ENCODE data around the gene PHF21A. TPM values are rescaled to one million over a fixed set of nuclear protein-coding genes. Genes with fewer than 3 reads are reported as not detected.
A peak's percentile ranks its signal among the peaks of the same experiment; 100 is the strongest.

The PHF21A gene
- total RNA-seq, 1 experiment from 2014 or later = 29.4 TPM

DNA sequence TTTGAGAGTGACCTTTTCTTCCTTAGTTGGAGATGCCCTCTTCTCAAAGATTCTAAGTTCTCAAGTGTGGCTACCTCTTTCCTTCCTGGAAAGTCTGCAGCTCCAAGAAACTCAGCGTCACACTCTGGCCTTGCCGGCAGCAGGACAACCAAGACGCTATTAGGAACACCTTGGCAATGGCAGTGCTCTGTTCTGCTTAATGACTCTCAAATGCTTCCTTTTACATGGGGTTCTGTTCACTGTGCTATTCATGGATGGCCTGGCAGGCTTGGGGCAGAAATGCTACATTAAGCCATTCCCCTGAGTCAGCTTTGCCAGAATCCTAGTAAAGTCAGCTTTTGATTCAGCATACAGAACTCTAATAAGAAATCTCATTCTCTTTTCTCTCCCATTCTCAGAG, 172.9 kb downstream of the PHF21A start (continued):
- TF ChIP-seq MYBL2 (CRISPR knock-in tag; IDR thresholded peaks at IDR 0.05) = no peak
- TF ChIP-seq GABPB1 (CRISPR knock-in tag; IDR thresholded peaks at IDR 0.05) = no peak
- TF ChIP-seq MXD4 (CRISPR knock-in tag; IDR thresholded peaks at IDR 0.05; ENCODE audit: borderline replicate concordance) = no peak
- no peak for TF ChIP-seq KAT7 (CRISPR knock-in tag; IDR thresholded peaks at IDR 0.05; ENCODE audit: borderline replicate concordance)
- TF ChIP-seq ETV6 (CRISPR knock-in tag; IDR thresholded peaks at IDR 0.05) = no peak

DNA sequence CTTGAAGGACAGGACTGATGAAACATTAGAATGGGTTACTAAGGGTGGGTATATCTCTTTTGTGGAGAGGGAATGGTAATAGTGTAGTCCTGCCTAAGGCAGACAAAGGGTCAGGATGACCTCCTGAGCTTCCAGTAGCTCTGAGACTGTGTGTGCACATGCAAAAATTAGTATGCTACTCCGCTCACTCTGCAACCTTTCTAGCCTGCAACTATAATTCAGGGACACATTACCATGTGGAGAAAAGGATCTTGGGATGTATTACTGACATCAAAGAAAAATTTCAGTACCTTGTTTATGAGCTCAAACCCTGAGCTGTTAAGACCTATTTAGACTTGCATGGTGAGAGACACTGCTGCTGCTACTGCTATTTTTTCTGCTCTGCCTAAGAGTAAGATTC, 173.4 kb downstream of the PHF21A start:
- CTCF ChIA-PET = interaction anchor here (0.9 to 1.1 kb wide), 2 partner anchors 17 to 59 kb away, joined by 3 to 4 read pairs; no protein-coding TSS in a partner anchor
- Mint-ChIP-seq H3K27ac (no peak overlapping the region), H3K9me3 (no peaks in the 10 kb centered on the region), H3K36me3 (peaks cover 27% of the 10 kb centered on the region), H3K4me1 (no peaks in the 10 kb centered on the region), H3K4me3 (no peak overlapping the region), H3K27me3 (ENCODE audit: low read depth) (no peaks in the 10 kb centered on the region)
- no peak for TF ChIP-seq TEAD1 (CRISPR knock-in tag; IDR thresholded peaks at IDR 0.05)
- TF ChIP-seq, protein P1, sequence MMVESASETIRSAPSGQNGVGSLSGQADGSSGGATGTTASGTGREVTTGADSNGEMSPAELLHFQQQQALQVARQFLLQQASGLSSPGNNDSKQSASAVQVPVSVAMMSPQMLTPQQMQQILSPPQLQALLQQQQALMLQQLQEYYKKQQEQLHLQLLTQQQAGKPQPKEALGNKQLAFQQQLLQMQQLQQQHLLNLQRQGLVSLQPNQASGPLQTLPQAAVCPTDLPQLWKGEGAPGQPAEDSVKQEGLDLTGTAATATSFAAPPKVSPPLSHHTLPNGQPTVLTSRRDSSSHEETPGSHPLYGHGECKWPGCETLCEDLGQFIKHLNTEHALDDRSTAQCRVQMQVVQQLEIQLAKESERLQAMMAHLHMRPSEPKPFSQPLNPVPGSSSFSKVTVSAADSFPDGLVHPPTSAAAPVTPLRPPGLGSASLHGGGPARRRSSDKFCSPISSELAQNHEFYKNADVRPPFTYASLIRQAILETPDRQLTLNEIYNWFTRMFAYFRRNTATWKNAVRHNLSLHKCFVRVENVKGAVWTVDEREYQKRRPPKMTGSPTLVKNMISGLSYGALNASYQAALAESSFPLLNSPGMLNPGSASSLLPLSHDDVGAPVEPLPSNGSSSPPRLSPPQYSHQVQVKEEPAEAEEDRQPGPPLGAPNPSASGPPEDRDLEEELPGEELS (CRISPR knock-in tag; IDR thresholded peaks at IDR 0.05) = no peak
- TF ChIP-seq, protein P2, sequence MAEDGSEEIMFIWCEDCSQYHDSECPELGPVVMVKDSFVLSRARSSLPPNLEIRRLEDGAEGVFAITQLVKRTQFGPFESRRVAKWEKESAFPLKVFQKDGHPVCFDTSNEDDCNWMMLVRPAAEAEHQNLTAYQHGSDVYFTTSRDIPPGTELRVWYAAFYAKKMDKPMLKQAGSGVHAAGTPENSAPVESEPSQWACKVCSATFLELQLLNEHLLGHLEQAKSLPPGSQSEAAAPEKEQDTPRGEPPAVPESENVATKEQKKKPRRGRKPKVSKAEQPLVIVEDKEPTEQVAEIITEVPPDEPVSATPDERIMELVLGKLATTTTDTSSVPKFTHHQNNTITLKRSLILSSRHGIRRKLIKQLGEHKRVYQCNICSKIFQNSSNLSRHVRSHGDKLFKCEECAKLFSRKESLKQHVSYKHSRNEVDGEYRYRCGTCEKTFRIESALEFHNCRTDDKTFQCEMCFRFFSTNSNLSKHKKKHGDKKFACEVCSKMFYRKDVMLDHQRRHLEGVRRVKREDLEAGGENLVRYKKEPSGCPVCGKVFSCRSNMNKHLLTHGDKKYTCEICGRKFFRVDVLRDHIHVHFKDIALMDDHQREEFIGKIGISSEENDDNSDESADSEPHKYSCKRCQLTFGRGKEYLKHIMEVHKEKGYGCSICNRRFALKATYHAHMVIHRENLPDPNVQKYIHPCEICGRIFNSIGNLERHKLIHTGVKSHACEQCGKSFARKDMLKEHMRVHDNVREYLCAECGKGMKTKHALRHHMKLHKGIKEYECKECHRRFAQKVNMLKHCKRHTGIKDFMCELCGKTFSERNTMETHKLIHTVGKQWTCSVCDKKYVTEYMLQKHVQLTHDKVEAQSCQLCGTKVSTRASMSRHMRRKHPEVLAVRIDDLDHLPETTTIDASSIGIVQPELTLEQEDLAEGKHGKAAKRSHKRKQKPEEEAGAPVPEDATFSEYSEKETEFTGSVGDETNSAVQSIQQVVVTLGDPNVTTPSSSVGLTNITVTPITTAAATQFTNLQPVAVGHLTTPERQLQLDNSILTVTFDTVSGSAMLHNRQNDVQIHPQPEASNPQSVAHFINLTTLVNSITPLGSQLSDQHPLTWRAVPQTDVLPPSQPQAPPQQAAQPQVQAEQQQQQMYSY (CRISPR knock-in tag; IDR thresholded peaks at IDR 0.05) = no peak
- TF ChIP-seq, protein P3, sequence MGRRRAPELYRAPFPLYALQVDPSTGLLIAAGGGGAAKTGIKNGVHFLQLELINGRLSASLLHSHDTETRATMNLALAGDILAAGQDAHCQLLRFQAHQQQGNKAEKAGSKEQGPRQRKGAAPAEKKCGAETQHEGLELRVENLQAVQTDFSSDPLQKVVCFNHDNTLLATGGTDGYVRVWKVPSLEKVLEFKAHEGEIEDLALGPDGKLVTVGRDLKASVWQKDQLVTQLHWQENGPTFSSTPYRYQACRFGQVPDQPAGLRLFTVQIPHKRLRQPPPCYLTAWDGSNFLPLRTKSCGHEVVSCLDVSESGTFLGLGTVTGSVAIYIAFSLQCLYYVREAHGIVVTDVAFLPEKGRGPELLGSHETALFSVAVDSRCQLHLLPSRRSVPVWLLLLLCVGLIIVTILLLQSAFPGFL (CRISPR knock-in tag; IDR thresholded peaks at IDR 0.05; ENCODE audit: borderline replicate concordance) = no peak
- TF ChIP-seq, protein P4, sequence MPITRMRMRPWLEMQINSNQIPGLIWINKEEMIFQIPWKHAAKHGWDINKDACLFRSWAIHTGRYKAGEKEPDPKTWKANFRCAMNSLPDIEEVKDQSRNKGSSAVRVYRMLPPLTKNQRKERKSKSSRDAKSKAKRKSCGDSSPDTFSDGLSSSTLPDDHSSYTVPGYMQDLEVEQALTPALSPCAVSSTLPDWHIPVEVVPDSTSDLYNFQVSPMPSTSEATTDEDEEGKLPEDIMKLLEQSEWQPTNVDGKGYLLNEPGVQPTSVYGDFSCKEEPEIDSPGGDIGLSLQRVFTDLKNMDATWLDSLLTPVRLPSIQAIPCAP (CRISPR knock-in tag; IDR thresholded peaks at IDR 0.05) = no peak
- POLR2A ChIA-PET = no interaction called here
- ATAC-seq = no peak
- DNase-seq (ENCODE audit: low spot score) = no peak

DNA sequence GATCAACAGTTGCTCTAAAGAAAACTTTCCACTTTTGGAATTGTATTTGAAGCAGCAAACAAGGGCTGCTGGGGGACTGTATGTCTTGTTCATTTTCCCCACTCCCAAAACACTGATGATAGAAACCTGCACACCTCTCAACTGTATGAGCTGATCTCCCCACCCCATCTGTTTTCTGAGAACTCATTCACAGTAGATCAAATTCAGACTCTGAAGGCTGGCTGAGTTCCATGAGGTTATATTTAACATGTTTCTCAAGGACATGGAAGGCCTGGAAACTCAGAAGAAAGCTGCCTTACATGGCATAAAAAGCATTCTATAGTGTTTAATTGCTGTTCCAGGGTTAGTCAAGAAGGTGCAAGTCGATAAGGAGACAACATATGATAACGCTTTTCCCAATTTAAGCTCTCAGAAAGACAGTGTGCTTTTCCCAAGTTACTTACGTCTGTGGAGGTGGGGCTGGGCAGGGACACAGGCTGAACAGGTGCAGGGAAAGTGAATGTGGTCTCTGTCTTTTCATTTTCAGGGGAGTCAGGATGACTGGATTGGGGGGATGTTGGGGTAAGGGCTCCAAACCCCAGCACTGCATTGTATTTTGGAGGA, 175.8 kb downstream of the PHF21A start:
- Mint-ChIP-seq H3K9me3 (no peaks in the 10 kb centered on the region), H3K27ac (0 out of 2 replicates have a peak overlapping the region, but pooled peaks have one; percentile 35), H3K36me3 (peaks cover 27% of the 10 kb centered on the region), H3K4me3 (no peak overlapping the region), H3K4me1 (no peaks in the 10 kb centered on the region), H3K27me3 (ENCODE audit: low read depth) (no peaks in the 10 kb centered on the region)
- POLR2A ChIA-PET = no interaction called here
- CTCF ChIA-PET = no interaction called here
- TF ChIP-seq CBFB (CRISPR knock-in tag; IDR thresholded peaks at IDR 0.05; ENCODE audit: low read depth) = no peak
- TF ChIP-seq RELA (CRISPR knock-in tag; IDR thresholded peaks at IDR 0.05; ENCODE audit: borderline replicate concordance) = no peak
- TF ChIP-seq, protein P5, sequence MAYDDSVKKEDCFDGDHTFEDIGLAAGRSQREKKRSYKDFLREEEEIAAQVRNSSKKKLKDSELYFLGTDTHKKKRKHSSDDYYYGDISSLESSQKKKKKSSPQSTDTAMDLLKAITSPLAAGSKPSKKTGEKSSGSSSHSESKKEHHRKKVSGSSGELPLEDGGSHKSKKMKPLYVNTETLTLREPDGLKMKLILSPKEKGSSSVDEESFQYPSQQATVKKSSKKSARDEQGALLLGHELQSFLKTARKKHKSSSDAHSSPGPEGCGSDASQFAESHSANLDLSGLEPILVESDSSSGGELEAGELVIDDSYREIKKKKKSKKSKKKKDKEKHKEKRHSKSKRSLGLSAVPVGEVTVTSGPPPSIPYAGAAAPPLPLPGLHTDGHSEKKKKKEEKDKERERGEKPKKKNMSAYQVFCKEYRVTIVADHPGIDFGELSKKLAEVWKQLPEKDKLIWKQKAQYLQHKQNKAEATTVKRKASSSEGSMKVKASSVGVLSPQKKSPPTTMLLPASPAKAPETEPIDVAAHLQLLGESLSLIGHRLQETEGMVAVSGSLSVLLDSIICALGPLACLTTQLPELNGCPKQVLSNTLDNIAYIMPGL (CRISPR knock-in tag; IDR thresholded peaks at IDR 0.05) = no peak
- TF ChIP-seq, protein P6, sequence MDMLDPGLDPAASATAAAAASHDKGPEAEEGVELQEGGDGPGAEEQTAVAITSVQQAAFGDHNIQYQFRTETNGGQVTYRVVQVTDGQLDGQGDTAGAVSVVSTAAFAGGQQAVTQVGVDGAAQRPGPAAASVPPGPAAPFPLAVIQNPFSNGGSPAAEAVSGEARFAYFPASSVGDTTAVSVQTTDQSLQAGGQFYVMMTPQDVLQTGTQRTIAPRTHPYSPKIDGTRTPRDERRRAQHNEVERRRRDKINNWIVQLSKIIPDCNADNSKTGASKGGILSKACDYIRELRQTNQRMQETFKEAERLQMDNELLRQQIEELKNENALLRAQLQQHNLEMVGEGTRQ (CRISPR knock-in tag; IDR thresholded peaks at IDR 0.05) = no peak
- no peak for TF ChIP-seq ZNF121 (CRISPR knock-in tag; IDR thresholded peaks at IDR 0.05)
- TF ChIP-seq, protein P7, sequence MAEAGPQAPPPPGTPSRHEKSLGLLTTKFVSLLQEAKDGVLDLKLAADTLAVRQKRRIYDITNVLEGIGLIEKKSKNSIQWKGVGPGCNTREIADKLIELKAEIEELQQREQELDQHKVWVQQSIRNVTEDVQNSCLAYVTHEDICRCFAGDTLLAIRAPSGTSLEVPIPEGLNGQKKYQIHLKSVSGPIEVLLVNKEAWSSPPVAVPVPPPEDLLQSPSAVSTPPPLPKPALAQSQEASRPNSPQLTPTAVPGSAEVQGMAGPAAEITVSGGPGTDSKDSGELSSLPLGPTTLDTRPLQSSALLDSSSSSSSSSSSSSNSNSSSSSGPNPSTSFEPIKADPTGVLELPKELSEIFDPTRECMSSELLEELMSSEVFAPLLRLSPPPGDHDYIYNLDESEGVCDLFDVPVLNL (CRISPR knock-in tag; IDR thresholded peaks at IDR 0.05; ENCODE audit: borderline replicate concordance, low read depth) = no peak
- no peak for TF ChIP-seq ZNF138 (CRISPR knock-in tag; conservative IDR thresholded peaks at IDR 0.05)
- no peak for TF ChIP-seq NFATC4 (CRISPR knock-in tag; IDR thresholded peaks at IDR 0.05)
- no peak for TF ChIP-seq FOXJ3 (CRISPR knock-in tag; IDR thresholded peaks at IDR 0.05; ENCODE audit: borderline replicate concordance)
- no peak for TF ChIP-seq MYBL2 (CRISPR knock-in tag; IDR thresholded peaks at IDR 0.05)
- ATAC-seq = no peak
- DNase-seq (ENCODE audit: low spot score) = no peak

All from WTC11 (cell line).